Stimulated activated CD4-positive, alpha-beta T cell treated with anti-CD3 and anti-CD28 coated beads, Interleukin-1b, Interleukin-23, amount 100 ng/mL, for 48 hours (primary cell): Measurements from ENCODE around the gene MISP3.
"Not testable (repeated sequence)": the region's sequence is repeated elsewhere in the genome, so short reads cannot be mapped to it uniquely, and the experiment has no call there.

ENCODE experiments used
- DNase-seq: peaks from one replicate; pipeline ENCODE4 v3.0.0-alpha.2; 2020

MISP3 gene

GRCh38 chr19:14072535-14073260 is at the start of gene MISP3:
TSS of gene MISP3 (plus strand) at chr19:14072786. CDS start at chr19:14073310, 524 bp downstream.
- peak; percentile 33 for DNase-seq

- peak; percentile 30 for DNase-seq
These were observed 49.0 kb upstream of the MISP3 start for GRCh38 chr19:14023404-14024235.

DNA sequence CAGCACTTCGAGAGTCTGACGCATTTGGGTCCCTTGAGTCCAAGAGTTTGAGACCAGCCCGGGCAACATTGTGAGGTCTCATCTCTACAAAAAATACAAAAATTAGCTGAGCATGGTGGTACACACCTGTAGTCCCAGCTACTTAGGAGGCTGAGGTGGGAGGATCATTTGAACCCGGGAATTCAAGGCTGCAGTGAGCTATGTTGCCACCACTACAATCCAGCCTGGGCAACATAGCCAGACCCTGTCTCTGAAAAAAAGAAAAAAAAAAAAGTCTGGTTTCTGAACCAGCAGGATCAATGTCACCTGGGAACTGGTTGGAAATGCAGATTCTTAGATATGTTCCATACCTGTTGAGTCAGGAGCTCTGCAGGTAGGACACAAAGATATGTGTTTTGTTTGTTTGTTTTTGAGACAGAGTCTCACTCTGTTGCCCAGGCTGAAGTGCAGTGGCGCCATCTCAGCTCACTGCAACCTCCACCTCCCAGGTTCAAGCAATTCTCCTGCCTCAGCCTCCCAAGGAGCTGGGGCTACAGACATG is 45.9 kb upstream of the MISP3 start:
- DNase-seq = not testable (repeated sequence)

- DNase-seq = no peak
These were observed 44.6 kb upstream of the MISP3 start, which contains the start of gene RLN3 for GRCh38 chr19:14027856-14028450. TSS of gene RLN3 (plus strand) at chr19:14028148. CDS start at chr19:14028205, 57 bp downstream.

GRCh38 chr19:14028901-14029300 is 43.7 kb upstream of the MISP3 start:
- no peak for DNase-seq

DNA sequence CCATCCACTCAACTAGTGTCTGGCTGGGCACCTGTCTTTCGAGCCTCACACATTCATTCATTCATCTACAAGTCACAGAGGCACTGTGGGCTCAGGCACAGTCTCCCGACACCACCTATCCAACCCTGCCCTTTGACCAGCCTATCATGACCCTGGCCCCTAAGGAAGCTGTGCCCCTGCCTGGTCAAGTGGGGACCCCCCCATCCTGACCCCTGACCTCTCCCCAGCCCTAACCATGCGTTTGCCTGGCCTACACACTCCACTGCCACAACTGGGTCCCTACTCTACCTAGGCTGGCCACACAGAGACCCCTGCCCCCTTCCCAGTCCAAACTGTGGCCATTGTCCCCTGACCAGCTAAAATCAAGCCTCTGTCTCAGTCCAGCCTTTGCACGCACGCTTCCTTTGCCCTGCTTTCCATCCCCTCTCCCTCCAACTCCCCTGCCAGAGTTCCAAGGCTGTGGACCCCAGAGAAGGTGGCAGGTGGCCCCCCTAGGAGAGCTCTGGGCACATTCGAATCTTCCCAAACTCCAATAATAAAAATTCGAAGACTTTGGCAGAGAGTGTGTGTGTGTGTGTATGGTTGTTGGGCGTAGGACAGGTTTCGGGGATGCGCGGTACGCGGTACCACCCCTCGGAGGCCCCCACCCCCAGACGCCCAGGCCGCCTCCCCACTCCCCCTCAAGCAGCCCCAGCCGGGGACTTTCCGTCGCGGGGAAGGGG is 41.4 kb upstream of the MISP3 start:
- DNase-seq = no peak

GRCh38 chr19:14031719-14032480 is 40.7 kb upstream of the MISP3 start, which contains the start of gene IL27RA:
TSS of gene IL27RA (plus strand) at chr19:14031762. CDS start at chr19:14031873, 111 bp downstream.
- DNase-seq = peak; percentile 67

DNA sequence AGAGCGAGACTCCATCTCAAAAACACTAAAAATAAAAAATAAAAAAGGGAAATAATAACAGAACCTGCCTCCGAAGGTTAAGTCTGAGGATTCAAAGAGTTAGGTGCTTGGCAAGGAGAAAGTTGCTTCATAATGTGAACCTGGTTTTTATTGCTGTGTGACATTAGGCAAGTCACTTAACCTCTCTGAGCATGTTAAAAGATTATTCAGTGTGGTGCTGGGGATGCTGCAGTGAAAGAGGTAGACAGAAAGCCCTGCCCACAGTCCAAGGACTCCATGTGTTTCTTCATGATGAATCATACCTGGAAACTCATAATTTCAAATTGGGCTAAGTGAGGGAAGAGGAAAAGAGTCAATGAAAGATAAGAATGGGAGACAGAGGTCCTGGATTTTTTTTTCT is 38.6 kb upstream of the MISP3 start:
- DNase-seq = no peak

DNA sequence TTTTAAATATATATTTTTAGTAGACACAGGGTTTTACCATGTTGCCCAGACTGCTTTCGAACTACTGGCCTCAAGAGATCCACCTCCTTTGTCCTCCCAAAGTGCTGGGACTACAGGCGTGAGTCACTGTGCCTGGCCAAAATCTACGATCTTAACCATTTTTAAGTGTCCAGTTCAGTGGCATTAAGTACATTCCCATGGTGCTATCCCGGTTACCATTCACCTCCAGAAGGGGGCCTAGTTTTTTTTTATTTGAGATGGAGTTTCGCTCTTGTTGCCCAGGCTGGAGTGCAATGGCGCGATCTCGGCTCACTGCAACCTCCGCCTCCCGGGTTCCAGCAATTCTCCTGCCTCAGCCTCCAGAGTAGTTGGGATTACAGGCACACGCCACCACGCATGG is 37.4 kb upstream of the MISP3 start:
- not testable (repeated sequence) for DNase-seq

- DNase-seq = no peak
These were observed 36.9 kb upstream of the MISP3 start for GRCh38 chr19:14035706-14036105.

- DNase-seq = no peak
These were observed 33.4 kb upstream of the MISP3 start for GRCh38 chr19:14039181-14039580.

- DNase-seq = not testable (repeated sequence)
These were observed 29.7 kb upstream of the MISP3 start for GRCh38 chr19:14042659-14043608.

GRCh38 chr19:14047866-14048265 is 24.7 kb upstream of the MISP3 start:
- not testable (repeated sequence) for DNase-seq

GRCh38 chr19:14048443-14049153 is 24.0 kb upstream of the MISP3 start:
- DNase-seq = peak; percentile 79

DNA sequence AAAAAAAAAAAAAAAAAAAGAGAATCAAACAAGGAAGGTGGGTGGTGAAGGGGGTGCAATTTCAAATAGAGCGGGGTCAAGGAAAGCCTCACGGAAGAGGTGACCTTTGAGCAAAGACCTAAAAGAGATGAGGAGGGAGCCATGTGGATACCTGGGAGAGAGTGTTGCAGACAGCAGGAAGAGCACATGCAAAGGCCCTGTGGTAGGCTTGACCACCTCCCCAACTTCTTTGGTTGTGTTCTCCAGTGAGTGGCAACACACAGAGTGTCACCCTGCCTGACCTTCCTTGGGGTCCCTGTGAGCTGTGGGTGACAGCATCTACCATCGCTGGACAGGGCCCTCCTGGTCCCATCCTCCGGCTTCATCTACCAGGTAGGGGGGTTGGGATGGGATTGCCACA is 22.1 kb upstream of the MISP3 start:
- DNase-seq = no peak

DNA sequence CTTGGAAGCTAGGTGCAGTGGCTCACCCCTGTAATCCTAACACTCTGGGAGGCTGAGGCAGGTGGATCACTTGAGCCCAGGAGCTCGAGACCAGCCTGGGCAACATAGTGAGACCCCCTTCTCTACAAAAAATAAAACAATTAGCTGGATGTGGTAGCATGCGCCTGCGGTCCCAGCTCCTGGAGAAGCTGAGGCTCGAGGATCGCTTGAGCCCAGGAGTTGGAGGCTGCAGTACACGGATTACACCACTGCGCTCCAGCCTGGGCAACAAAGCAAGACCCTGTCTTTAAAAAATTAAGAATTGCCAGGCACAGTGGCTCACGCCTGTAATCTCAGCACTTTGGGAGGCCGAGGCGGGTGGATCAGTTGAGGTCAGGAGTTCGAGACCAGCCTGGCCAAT is 21.6 kb upstream of the MISP3 start:
- not testable (repeated sequence) for DNase-seq

DNA sequence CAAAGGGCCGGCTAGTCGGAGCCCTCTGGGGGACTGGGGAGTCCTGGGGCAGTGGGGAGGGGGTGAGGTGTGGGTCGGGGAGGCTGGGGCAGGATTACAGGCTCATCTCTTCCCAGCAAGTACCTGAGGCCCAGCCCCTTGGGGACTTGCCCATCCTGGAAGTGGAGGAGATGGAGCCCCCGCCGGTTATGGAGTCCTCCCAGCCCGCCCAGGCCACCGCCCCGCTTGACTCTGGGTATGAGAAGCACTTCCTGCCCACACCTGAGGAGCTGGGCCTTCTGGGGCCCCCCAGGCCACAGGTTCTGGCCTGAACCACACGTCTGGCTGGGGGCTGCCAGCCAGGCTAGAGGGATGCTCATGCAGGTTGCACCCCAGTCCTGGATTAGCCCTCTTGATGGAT is 20.6 kb upstream of the MISP3 start:
- DNase-seq = no peak

- DNase-seq = no peak
These were observed 20.1 kb upstream of the MISP3 start for GRCh38 chr19:14052470-14052869.

- DNase-seq = no peak
These were observed 19.6 kb upstream of the MISP3 start for GRCh38 chr19:14053032-14053431.

GRCh38 chr19:14053500-14053899 is 19.1 kb upstream of the MISP3 start:
- DNase-seq = no peak
